IPS-NIHi7 (cell line): Measurements from ENCODE around the gene MESD.
"Not testable (repeated sequence)": the region's sequence is repeated elsewhere in the genome, so short reads cannot be mapped to it uniquely, and the experiment has no call there.

Experiments used
- DNase-seq: peaks from one replicate; pipeline ENCODE4 v3.0.0; 2012; ENCODE audit warnings: mixed read lengths; ENCODE audit errors: extremely low spot score

MESD gene

DNA sequence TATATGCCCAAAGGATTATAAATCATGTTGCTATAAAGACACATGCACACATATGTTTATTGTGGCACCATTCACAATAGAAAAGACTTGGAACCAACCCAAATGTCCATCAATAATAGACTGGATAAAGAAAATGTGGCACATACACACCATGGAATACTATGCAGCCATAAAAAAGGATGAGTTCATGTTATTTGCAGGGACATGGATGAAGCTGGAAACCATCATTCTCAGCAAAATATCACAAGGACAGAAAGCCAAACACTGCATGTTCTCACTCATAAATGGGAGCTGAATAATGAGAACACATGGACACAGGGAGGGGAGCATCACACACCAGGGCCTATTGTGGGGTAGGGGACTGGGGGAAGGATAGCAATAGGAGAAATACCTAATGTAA is 24.2 kb downstream of the MESD start:
- not testable (repeated sequence) for DNase-seq

DNA sequence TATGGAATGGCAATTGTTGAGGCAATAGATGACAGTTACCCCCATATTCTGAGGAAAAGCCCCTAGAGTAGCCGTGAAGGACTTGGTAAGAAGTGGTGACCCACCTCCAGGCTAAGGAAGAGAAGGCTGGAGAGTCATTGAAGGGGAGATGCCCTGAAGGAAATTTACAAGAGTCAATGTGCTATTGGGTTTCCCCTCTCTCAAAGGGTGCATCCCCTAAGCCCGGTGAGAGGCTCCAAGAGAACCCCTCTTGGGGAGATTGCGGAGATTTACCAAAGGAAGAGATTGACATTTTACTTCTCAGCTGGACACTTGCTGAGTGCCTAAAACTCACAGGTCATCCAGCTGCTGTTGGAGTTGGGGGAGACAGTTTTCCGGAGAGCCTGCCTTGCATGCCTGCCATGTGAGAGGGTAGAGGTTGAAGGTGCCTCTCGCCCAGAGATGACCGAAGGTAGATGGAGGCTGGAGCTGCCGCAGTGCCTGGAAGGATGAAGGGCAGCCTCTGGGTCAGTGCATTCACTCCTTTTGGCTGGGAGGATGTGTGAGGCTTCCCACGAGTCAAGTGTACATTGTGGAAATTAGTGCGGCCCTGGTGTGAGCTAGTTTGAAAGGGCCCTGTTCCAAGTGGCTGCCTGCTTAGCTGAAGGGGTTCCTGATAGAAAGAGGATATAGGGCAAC is 30.7 kb downstream of the MESD start:
- DNase-seq = no peak

DNA sequence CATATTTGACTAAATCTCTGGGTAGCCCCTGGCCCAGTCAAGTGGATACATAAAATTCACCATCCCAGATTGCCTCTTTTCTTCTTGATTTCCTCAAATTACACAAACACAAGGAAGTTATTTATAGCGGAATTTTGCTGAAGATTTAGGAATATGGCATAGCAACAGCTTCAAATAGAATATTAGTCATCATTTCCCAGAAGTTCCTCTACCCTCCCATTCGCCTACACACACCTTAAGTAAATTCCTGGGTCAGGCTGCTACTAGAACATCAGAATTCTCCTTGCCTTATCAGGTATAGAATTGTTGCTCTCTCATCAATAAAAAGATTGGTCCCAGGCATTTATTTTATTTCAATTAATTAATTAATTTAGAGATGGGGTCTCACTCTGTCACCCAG is 31.6 kb downstream of the MESD start:
- DNase-seq = no peak

DNA sequence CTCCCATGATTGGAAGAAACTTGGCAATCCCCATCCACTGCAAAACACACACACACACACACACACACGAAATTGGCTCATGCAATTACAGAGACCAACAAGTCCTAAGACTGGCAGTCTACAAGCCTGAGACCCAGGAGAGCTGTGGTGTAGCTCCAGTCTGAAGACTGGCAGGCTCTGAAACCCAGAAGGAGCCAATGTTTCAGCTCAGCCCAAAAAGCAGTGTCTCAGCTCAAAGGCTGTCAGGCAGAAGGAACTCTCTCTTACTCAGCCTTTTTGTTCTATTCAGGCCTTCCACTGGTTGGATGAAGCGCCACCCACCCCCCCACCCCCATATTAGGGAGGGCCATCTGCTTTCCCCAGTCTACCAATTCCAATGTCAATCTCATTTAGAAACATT is 32.1 kb downstream of the MESD start:
- no peak for DNase-seq

DNA sequence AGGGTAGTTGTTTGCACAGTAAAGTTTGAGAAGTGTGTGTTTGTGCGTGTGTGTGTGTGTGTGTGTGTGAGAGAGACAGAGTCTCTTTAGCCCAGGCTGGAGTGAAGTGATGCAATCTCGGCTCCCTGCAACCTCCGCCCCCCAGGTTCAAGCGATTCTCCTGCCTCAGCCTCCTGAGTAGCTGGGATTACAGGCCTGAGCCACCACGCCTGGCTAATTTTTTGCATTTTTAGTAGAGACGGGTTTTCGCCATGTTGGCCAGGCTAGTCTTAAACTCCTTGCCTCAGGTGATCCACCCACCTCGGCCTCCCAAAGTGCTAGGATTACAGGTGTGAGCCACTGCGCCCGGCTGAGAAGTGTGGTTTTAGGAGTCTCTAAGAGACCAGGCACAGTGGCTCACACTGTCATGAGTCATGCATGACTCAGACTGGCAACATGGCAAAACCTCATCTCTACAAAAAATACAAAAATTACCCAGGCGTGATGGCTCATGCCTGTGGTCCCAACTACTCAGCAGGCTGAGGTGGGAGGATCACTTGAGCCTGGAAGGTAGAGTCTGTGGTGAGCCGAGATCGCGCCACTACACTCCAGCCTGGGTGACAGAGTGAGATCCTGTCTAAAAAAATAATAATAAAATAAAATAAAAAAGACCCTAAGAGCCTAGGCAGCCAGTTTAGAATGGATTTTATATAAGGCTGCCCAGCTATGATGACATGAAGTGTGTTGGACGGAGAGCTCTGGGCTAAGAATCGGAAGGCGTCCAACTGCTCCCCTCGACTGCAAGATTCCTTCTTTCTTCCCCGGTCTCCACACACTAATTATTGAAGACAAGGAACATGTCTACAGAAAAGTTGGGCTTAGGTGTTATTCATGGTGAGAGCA is 33.8 kb downstream of the MESD start:
- not testable (repeated sequence) for DNase-seq

DNA sequence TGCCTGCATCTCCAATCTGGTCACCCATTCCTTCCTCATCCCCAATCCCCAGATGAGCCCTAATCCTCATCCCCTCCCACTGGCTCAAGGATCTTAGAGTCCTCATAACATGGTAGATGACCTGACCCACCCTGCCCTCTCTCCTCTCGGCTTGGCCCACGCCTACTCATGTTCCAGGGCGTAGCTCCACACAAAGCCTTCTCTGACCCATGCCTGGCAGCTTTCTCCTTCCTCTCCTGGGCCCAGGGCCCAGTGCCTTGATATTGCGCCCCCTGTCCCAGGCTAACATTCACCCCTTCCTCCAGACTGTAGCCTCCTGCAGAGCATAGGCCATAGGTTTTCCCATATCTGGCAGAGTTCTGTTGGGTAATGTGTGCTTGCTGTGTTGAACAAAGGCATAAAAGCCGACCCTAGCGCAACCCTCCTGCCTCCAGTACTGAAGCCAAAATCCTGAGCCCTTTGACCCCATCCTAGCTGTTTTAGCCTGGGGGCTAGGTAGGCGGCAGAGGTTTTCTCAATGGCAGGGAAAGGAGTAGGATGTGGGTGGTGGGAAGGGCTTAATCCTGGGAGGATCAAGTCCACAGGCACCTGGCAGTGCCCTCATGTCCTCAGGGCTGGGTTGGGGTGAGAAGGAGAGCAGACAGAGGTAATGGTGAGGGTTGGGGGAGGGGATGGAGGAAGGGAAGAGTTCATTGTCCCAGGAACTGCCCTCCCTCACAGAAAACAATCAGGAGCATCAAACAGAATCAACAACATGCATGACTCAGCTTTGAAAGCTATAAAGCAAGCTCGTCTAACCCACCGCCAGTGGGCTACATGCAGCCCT is 35.5 kb downstream of the MESD start:
- DNase-seq = peak; percentile 66

DNA sequence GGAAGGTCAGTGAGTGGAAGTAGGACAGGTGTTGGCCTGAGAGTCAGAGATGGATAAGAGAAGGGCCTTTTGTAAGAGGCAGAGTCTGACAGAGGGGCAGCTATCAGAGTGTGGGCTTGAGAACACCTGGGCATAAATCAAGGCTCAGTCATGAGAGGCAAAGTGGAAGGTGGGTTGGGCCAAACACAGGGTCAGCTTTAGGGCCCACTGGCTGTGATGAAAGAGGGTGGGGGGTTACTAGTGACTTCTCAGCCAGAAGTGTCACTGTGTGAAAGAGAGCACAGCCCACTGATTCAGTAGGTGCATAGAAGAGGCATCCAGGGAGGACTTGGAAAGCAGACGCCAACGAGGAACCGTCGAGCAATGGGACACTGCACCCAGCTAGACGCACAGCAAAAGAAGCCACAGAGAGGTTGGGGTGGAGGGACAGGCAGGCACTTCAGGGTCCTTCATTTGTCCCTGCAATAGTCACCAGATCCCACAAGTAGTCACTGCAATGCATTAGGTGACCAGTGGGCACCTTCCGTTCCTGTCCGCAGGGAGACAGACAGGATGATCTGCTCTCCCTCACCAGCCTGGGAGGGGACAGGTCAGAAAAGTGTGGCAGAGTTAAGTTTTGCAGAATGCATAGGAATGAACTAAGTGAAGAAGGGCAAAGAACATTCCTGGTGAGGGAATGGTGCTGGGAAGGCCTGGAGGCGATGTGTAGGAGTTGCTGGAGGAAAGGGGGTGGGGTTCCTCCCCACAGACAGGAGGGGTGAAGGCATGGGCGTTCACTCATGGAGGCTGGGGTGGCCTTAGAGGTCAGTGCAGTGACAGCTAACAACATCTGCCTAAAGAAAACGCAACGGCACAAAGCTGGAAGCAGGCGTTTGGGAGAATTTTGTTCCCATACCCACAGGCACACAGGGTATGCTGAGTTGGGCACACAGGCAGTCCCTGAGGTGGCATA is 36.3 kb downstream of the MESD start:
- no peak for DNase-seq

DNA sequence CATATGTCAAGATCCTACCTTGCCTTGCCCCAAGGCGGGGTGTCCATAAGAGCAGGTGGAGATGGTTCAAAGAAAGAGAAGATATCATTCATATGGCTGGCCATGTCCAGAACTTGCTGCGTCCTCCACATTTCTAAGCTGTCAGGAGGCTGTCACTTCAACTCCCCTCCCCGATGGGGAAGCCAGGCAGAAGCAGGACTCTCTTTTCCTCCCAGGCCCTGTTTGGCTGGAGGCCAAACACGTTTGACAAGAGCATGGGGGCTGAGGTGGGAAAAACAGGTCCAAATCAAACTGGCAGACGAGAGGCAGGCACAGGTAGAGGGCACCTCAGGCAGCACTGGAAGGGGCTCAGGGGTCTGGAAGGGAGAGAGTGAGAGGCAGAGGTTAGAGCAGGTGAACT is 37.7 kb downstream of the MESD start:
- DNase-seq = no peak

DNA sequence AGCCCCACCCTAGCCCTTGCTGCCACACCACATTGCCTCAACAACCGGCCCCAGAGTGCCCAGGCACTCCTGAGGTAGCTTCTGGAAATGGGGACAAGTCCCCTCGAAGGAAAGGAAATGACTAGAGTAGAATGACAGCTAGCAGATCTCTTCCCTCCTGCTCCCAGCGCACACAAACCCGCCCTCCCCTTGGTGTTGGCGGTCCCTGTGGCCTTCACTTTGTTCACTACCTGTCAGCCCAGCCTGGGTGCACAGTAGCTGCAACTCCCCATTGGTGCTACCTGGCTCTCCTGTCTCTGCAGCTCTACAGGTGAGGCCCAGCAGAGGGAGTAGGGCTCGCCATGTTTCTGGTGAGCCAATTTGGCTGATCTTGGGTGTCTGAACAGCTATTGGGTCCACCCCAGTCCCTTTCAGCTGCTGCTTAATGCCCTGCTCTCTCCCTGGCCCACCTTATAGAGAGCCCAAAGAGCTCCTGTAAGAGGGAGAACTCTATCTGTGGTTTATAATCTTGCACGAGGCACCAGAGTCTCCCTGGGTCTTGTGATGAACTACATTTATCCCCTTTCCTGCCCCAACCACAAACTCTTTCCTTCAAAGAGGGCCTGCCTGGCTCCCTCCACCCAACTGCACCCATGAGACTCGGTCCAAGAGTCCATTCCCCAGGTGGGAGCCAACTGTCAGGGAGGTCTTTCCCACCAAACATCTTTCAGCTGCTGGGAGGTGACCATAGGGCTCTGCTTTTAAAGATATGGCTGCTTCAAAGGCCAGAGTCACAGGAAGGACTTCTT is 39.1 kb downstream of the MESD start:
- no peak for DNase-seq

DNA sequence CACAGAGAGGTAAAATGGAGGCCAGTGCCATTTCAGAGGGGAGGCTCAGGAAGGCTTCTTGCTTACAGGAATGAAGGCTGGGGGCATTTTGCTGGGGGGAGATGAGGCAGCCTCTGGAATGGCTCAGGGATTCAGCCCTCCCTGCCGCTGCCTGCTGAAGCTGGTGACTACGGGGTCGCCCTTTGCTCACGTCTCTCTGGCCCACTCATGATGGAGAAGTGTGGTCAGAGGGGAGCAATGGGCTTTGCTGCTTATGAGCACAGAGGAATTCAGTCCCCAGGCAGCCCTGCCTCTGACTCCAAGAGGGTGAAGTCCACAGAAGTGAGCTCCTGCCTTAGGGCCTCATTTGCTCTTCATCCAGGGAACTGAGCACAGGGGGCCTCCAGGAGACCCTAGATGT is 39.9 kb downstream of the MESD start:
- DNase-seq = no peak

DNA sequence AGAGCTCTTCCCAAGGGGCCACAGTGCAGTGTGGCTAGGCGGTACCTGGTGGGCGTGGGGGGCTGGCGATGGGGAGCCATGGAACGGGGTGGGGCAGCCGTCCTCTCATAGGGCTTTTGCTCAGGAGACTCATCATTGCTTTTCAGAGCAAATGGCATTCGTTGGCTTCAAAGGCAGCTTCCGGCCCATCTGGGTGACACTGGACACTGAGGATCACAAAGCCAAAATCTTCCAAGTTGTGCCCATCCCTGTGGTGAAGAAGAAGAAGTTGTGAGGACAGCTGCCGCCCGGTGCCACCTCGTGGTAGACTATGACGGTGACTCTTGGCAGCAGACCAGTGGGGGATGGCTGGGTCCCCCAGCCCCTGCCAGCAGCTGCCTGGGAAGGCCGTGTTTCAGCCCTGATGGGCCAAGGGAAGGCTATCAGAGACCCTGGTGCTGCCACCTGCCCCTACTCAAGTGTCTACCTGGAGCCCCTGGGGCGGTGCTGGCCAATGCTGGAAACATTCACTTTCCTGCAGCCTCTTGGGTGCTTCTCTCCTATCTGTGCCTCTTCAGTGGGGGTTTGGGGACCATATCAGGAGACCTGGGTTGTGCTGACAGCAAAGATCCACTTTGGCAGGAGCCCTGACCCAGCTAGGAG is 40.8 kb downstream of the MESD start:
- no peak for DNase-seq

DNA sequence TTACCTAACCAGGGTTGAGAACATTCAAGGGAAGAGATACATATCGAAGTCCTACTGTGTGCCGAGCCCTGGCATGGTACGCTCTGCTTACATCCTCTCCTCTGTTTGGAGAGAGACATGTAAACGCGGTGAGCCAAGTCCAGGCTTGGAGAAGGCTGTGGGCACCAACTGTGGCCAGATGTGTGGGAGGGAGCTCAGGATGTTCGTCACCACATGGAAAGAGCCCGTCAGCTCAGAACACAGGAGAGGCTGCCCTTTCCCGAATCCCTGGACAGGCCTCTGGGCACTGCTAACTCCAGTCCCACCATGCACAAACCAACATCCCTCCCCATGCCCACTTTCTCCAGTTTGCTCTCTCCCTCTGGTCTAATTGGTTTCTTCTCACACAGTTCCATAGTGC is 43.0 kb downstream of the MESD start:
- no peak for DNase-seq

DNA sequence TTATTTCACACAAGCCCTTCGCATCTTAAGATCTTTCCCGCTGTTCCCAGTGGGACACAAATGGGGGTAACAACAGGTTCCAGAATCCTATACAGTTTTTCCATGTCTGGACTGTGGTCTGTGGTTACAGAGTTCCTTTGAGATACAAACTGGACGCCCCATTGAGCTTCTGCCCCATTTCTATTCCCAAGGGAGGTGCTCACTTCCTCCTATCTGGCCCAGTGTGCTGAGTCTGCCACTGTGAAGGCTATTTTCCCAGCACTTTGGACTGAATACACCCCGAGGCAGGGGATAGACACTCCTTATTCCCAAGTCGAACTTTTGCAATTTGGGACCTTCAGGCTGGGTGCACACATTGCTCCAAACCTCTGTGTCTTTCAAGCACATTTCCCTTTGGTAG is 44.0 kb downstream of the MESD start:
- DNase-seq = no peak

DNA sequence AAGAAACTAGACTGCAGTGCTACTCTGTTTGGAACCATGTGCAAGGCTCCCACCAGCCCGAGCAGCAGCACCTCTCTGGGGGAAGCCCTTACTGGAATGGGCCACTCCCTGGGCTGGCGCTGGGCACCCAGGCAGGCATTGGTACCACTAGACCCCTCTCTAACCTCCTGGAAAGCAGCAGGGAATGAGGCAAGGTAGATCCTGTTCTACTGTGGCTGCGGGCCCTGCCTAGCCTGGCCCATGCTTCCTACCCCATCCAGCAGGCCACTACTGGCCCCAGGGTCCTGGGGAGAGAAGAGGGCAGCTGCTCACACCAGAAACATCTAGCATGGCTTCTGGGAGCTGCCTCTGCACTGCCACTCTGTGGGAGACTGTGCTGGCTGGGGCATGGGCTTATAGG is 44.8 kb downstream of the MESD start:
- no peak for DNase-seq

DNA sequence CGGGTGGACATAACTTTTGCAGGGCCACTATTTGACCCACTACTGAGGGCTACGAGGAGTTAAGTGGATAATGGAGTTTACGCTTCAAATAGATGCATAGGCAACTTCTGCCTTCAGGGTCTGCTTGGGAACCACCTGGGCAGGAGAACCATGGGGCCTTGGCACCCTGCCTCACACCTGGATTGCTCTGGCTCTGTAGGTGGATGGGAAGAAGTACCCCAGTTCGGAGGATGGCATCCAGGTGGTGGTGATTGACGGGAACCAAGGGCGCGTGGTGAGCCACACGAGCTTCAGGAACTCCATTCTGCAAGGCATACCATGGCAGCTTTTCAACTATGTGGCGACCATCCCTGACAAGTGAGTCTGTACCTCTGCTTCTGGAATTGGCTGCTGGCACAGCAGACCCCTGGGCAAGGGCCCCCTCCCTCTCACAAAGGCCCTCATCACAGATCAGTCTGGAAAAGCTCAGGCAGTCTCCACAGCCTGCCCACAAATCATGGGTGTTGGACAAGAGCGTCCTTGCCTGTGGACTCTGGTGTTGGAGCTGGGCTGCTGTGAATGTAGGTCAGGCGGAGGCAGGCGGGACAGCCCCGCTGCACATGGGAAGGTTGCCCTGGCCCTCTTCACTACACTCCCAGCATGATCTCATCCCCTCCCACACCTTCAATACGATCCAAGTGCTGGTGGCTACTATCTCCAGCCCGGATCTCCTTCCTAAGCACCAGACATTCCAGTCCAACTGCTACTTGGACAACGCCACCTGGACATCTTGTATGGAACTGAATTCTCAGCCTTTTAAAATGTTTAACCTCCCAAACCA is 46.7 kb downstream of the MESD start:
- no peak for DNase-seq

DNA sequence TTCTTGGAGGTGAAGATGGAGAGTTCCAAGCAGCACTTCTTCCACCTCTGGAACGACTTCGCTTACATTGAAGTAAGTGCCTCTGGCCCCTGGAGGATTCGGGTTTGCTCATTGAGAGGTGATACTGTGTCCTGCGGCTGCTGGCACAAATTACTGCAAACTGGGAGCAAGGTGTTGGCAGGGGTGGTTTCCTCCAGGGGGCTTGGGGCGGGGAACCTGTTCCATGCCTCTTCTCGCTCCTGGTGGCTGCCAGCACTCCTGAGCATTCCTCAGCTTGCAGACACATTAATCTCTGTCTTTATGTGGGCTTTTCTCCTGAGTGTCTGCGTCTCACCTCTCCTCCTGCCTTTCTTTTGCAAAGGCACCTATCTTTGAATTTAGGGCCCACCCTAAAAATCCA is 47.4 kb downstream of the MESD start:
- DNase-seq = no peak

DNA sequence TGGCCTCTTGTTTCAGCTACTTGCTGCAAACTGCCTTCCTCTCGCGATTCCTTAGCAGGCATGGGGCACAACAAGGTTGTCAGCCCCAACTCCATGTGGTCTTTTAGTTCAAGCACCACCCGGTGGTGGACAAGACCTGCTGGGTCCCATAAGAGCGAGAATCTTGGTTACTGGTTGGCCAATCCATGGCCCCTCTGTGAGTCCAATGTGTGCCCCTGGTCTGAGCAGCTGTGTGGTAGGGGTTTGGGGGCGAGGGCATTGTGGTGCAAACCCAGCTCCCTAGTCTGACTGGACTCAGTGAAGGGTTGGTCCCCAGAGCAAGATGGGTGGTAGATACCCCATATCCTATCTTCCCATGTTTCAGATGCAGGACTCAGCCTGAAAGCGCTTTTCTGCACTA is 48.8 kb downstream of the MESD start:
- no peak for DNase-seq

DNA sequence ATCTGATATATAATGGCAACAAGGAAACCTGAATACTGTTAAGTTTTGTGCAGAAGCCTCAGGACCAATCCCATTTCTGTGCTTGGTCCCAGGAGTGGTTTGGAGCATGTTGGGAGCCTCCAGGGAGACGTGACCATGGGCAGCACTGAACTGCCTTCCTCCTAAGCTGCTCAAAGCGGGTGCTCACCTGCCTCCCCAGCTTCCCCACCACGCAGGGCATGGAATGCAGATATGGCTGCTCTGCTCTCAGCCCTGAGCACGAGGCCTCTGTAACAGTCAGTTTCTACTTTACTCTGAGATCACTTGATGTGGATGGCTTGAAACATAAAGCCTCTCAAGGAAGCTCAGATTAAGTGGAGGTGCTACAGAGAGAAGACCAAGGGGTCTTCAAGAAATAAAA is 49.3 kb downstream of the MESD start:
- DNase-seq = no peak

DNA sequence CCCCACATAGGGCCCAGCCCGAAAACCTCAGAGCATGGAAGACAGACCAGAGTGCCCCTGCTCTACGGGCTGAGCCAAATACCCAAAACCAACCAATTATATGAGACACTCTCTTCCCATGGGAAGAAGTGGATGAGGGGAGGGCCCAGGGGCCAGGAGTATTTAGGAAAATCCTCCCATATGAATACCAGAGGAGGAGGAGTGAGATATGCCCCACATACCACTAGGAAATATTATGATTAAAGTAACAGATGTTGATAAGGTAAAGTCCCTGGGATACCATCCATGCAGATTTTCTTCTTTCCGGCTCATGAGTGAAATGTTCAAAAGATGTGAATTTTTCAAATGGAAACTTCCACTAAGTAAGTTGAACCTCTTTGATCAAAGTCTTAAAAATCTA is 50.4 kb downstream of the MESD start:
- DNase-seq = no peak
